HEK293 (cell line): ENCODE results near the gene UBTD1.

Experiments
- CTCF ChIA-PET: fragments of 350-600 bp; formaldehyde crosslinking; extraction: SDS; loops from one replicate; lab custom pipeline; 2021; ENCODE audit warnings: antibody characterized with exemption; lab: Yijun Ruan, JAX
- POLR2A ChIA-PET: fragments of 300-600 bp; formaldehyde crosslinking; extraction: SDS; loops from one replicate; lab custom pipeline; 2020; ENCODE audit warnings: antibody characterized with exemption, inconsistent platforms; lab: Yijun Ruan, JAX
- H3K27ac ChIP-seq: fragments of 200-500 bp; sonication (Bioruptor generic); 2 replicates; pipeline ENCODE4 v1.5.1; 2014; ENCODE audit warnings: low read depth, low read length, control low read depth, inconsistent platforms; ENCODE audit errors: extremely low read depth
- H3K36me3 ChIP-seq, 2 experiments: fragments of 200-500 bp in 1 of 2; sonication (Bioruptor generic) in 1 of 2; 1 replicate in 1 of 2; 2 replicates in 1 of 2; pipeline ENCODE4 v1.5.1; 2014 to 2017; ENCODE audit warnings: inconsistent platforms in 2 of 2, low read length in 2 of 2; ENCODE audit not compliant: control insufficient read depth in 2 of 2, insufficient read depth in 1 of 2
- H3K4me1 ChIP-seq: fragments of 200-500 bp; sonication (Bioruptor generic); 2 replicates; pipeline ENCODE4 v1.5.1; 2014; ENCODE audit warnings: mild to moderate bottlenecking, low read length, inconsistent platforms; ENCODE audit not compliant: control insufficient read depth, insufficient read depth
- H3K4me3 ChIP-seq: 2 replicates; pipeline ENCODE4 v1.5.1; 2011; ENCODE audit warnings: low read depth, mild to moderate bottlenecking, control low read depth, low read length, moderate library complexity
- H3K9me3 ChIP-seq: fragments of 200-500 bp; sonication (Bioruptor generic); 2 replicates; pipeline ENCODE4 v1.5.1; 2014; ENCODE audit warnings: low read depth, low read length, inconsistent platforms; ENCODE audit not compliant: control insufficient read depth, insufficient read depth
- MEIS1 ChIP-seq: sonication (generic); formaldehyde crosslinking; IDR thresholded peaks from 2 replicates; pipeline ENCODE4 v1.8.1; 2022; ENCODE audit warnings: missing genetic modification reagents, mild to moderate bottlenecking, borderline replicate concordance
- OVOL3 ChIP-seq: fragments of 450-650 bp; formaldehyde crosslinking; IDR thresholded peaks from 2 replicates; pipeline ENCODE4 v1.5.1; 2016; ENCODE audit warnings: missing biosample characterization, missing genetic modification characterization
- RBAK ChIP-seq: fragments of 450-650 bp; formaldehyde crosslinking; IDR thresholded peaks from 2 replicates; pipeline ENCODE4 v1.5.1; 2016; ENCODE audit warnings: missing biosample characterization, missing genetic modification characterization
- SCRT2 ChIP-seq: fragments of 450-650 bp; formaldehyde crosslinking; IDR thresholded peaks from 2 replicates; pipeline ENCODE4 v1.5.1; 2016; ENCODE audit warnings: missing biosample characterization, missing genetic modification characterization
- SP7 ChIP-seq: fragments of 450-650 bp; formaldehyde crosslinking; IDR thresholded peaks from 2 replicates; pipeline ENCODE4 v1.5.1; 2016; ENCODE audit warnings: missing biosample characterization, missing genetic modification characterization
- ZBTB7A ChIP-seq: fragments of 450-650 bp; formaldehyde crosslinking; IDR thresholded peaks from 2 replicates; pipeline ENCODE4 v1.5.1; 2016; ENCODE audit warnings: low read depth, missing biosample characterization, missing genetic modification characterization
- ZBTB8A ChIP-seq: fragments of 450-650 bp; formaldehyde crosslinking; IDR thresholded peaks from 2 replicates; pipeline ENCODE4 v1.5.1; 2016; ENCODE audit warnings: missing biosample characterization, missing genetic modification characterization
- ZIC2 ChIP-seq: fragments of 450-650 bp; formaldehyde crosslinking; IDR thresholded peaks from 2 replicates; pipeline ENCODE4 v1.5.1; 2016; ENCODE audit warnings: missing biosample characterization, missing genetic modification characterization
- ZNF112 ChIP-seq: fragments of 450-650 bp; formaldehyde crosslinking; IDR thresholded peaks from 2 replicates; pipeline ENCODE4 v1.5.0; 2017; ENCODE audit warnings: missing biosample characterization, missing genetic modification characterization
- ZNF2 ChIP-seq: fragments of 450-650 bp; formaldehyde crosslinking; IDR thresholded peaks from 2 replicates; pipeline ENCODE4 v1.5.1; 2016; ENCODE audit warnings: missing biosample characterization, missing genetic modification characterization
- ZNF23 ChIP-seq: fragments of 450-650 bp; formaldehyde crosslinking; IDR thresholded peaks from 2 replicates; pipeline ENCODE4 v1.5.1; 2016; ENCODE audit warnings: missing biosample characterization, missing genetic modification characterization, borderline replicate concordance
- ZNF266 ChIP-seq: fragments of 450-650 bp; formaldehyde crosslinking; IDR thresholded peaks from 2 replicates; pipeline ENCODE4 v1.5.1; 2016; ENCODE audit warnings: missing biosample characterization, missing genetic modification characterization, low read depth
- ZNF350 ChIP-seq: fragments of 450-650 bp; formaldehyde crosslinking; IDR thresholded peaks from 2 replicates; pipeline ENCODE4 v1.5.0; 2017; ENCODE audit warnings: missing biosample characterization, mild to moderate bottlenecking, missing genetic modification characterization
- ZNF404 ChIP-seq: fragments of 450-650 bp; formaldehyde crosslinking; IDR thresholded peaks from 2 replicates; pipeline ENCODE4 v1.5.1; 2017; ENCODE audit warnings: missing biosample characterization, missing genetic modification characterization
- ZNF423 ChIP-seq: fragments of 450-650 bp; formaldehyde crosslinking; IDR thresholded peaks from 2 replicates; pipeline ENCODE4 v1.5.1; 2016; ENCODE audit warnings: missing biosample characterization, missing genetic modification characterization
- ZNF426 ChIP-seq: fragments of 450-650 bp; formaldehyde crosslinking; IDR thresholded peaks from 2 replicates; pipeline ENCODE4 v1.5.1; 2017; ENCODE audit warnings: missing biosample characterization, missing genetic modification characterization, mild to moderate bottlenecking, inconsistent platforms, moderate library complexity
- ZNF560 ChIP-seq: fragments of 450-650 bp; formaldehyde crosslinking; IDR thresholded peaks from 2 replicates; pipeline ENCODE4 v1.5.1; 2017; ENCODE audit warnings: missing biosample characterization, missing genetic modification characterization, borderline replicate concordance
- ZNF621 ChIP-seq: fragments of 450-650 bp; formaldehyde crosslinking; IDR thresholded peaks from 2 replicates; pipeline ENCODE4 v1.5.1; 2017; ENCODE audit warnings: missing biosample characterization, missing genetic modification characterization
- ZNF701 ChIP-seq: fragments of 450-650 bp; formaldehyde crosslinking; IDR thresholded peaks from 2 replicates; pipeline ENCODE4 v1.5.1; 2016; ENCODE audit warnings: missing biosample characterization, missing genetic modification characterization
- ZSCAN4 ChIP-seq: fragments of 450-650 bp; formaldehyde crosslinking; IDR thresholded peaks from 2 replicates; pipeline ENCODE4 v1.5.1; 2017; ENCODE audit warnings: missing biosample characterization, missing genetic modification characterization

UBTD1 gene

GRCh38 chr10:97580421-97581367, 82.0 kb downstream of the UBTD1 start:
- no peaks in the 10 kb centered on the region for H3K36me3 ChIP-seq
- peaks cover 3% of the 10 kb centered on the region; the same call in 1 of the 2 replicates for H3K4me1 ChIP-seq
- no peaks in the 10 kb centered on the region for H3K9me3 ChIP-seq
- TF ChIP-seq ZNF426 (no peak), ZBTB8A (tag by site-specific recombination) (no peak), ZSCAN4 (tag by site-specific recombination) (no peak), ZIC2 (tag by site-specific recombination) (peak; percentile 56), SCRT2 (tag by site-specific recombination) (peak; percentile 75; the same call in 1 of the 2 replicates)
- ChIA-PET POLR2A (no interaction called here), CTCF (interaction anchor here (0.5 kb wide), 1 partner anchor 12 kb away, joined by 4 read pairs; no protein-coding TSS in a partner anchor)
- no peak overlapping the region for H3K27ac ChIP-seq
- H3K4me3 ChIP-seq, result no peak overlapping the region

- no peak for TF ChIP-seq ZNF350 (tag by site-specific recombination)
- no peak for TF ChIP-seq ZNF560 (tag by site-specific recombination)
- TF ChIP-seq ZNF266 (tag by site-specific recombination), result no peak
- ChIA-PET CTCF (interaction anchor here (0.8 kb wide), 1 partner anchor 9 kb away, joined by 3 read pairs; the partner anchor contains the start of gene ANKRD2), POLR2A (no interaction called here)
- no peaks in the 10 kb centered on the region for H3K36me3 ChIP-seq
- H3K4me1 ChIP-seq, result peaks cover 3% of the 10 kb centered on the region; the same call in 1 of the 2 replicates
- H3K4me3 ChIP-seq, result no peak overlapping the region
- no peaks in the 10 kb centered on the region for H3K9me3 ChIP-seq
- no peak overlapping the region for H3K27ac ChIP-seq
Measured at GRCh38 chr10:97582169-97582568, 83.4 kb downstream of the UBTD1 start.

- no peak overlapping the region for H3K4me3 ChIP-seq
- TF ChIP-seq ZNF701, result no peak
- no peak for TF ChIP-seq ZBTB7A (tag by site-specific recombination)
- no peak for TF ChIP-seq ZNF112 (tag by site-specific recombination)
- TF ChIP-seq ZNF23, result no peak
- no peak for TF ChIP-seq ZNF404 (tag by site-specific recombination)
- no peak for TF ChIP-seq ZNF2
- TF ChIP-seq ZNF423 (tag by site-specific recombination), result no peak
- TF ChIP-seq MEIS1 (CRISPR knock-in tag), result no peak
- no peak for TF ChIP-seq RBAK (tag by site-specific recombination)
- no peak for TF ChIP-seq ZNF426
- TF ChIP-seq ZNF621 (tag by site-specific recombination), result no peak
- no peak for TF ChIP-seq OVOL3 (tag by site-specific recombination)
- TF ChIP-seq SP7 (tag by site-specific recombination), result no peak
- no peak for TF ChIP-seq ZNF350 (tag by site-specific recombination)
- H3K9me3 ChIP-seq, result no peaks in the 10 kb centered on the region
- CTCF ChIA-PET, result interaction anchor here (0.6 to 2.1 kb wide), 4 partner anchors 8 to 164 kb away, joined by 3 to 18 read pairs (median 4); partner anchors contain the start of gene ANKRD2
- H3K4me1 ChIP-seq, result peaks cover 3% of the 10 kb centered on the region; the same call in 1 of the 2 replicates
- no peak overlapping the region for H3K27ac ChIP-seq
- POLR2A ChIA-PET, result interaction anchor here (1.2 to 1.9 kb wide), 3 partner anchors 8 to 16 kb away, joined by 3 to 5 read pairs (median 5); partner anchors contain the start of gene ANKRD2
- H3K36me3 ChIP-seq, result no peaks in the 10 kb centered on the region
Measured at GRCh38 chr10:97583476-97583875, 84.8 kb downstream of the UBTD1 start.
